ENCODE measurements around the gene PIK3CA. TPM values are rescaled to one million over a fixed set of nuclear protein-coding genes. Genes with fewer than 3 reads are reported as not detected.
A peak's percentile ranks its signal among the peaks of the same experiment; 100 is the strongest.
"Not testable (repeated sequence)": the region's sequence is repeated elsewhere in the genome, so short reads cannot be mapped to it uniquely, and the experiment has no call there.

PIK3CA gene
- total RNA-seq, 1 experiment from 2014 or later: 19.8 TPM

- H3K9me3 ChIP-seq (ENCODE audit: low read depth, low read length, poor library complexity, severe bottlenecking): no peaks in the 10 kb centered on the region
- no TSS peak for BruUV-seq (replicated peaks)
- no peaks in the 10 kb centered on the region for H3K36me3 ChIP-seq (ENCODE audit: insufficient read depth, low read length, poor library complexity, severe bottlenecking)
- no peak for DNase-seq (ENCODE audit: low spot score)
- intact Hi-C loops (cut with micrococcal nuclease; ENCODE audit: unreplicated experiment): no loop called here
- no peak overlapping the region for H3K27ac ChIP-seq (ENCODE audit: low read depth, low read length, poor library complexity, severe bottlenecking)
- ChIA-PET POLR2A (ENCODE audit: low non-redundant PET) (no interaction called here), CTCF (no interaction called here)
- no peaks in the 10 kb centered on the region for H3K27me3 ChIP-seq (replicated peaks; ENCODE audit: insufficient read depth, low read depth, low read length, poor library complexity)
- H3K4me1 ChIP-seq (ENCODE audit: insufficient read depth, low read length, poor library complexity, severe bottlenecking): no peaks in the 10 kb centered on the region
- TF ChIP-seq CTCF (conservative IDR thresholded peaks at IDR 0.05; ENCODE audit: low read depth, low read length) (no peak), EZH2 (IDR thresholded peaks at IDR 0.05; ENCODE audit: borderline replicate concordance, low read depth, low read length, poor library complexity, severe bottlenecking) (no peak)
- no peak overlapping the region for H3K4me3 ChIP-seq (ENCODE audit: low read depth, low read length, poor library complexity, severe bottlenecking)
These were observed 121.1 kb downstream of the PIK3CA start for GRCh38 chr3:179269152-179269707.

GRCh38 chr3:179272385-179272784, 124.2 kb downstream of the PIK3CA start:
- POLR2A ChIA-PET (ENCODE audit: low non-redundant PET): no interaction called here
- peak; percentile 31 for DNase-seq (ENCODE audit: low spot score)
- H3K36me3 ChIP-seq (ENCODE audit: insufficient read depth, low read length, poor library complexity, severe bottlenecking): no peaks in the 10 kb centered on the region
- CTCF ChIA-PET: interaction anchor here (1.1 kb wide), 1 partner anchor 124 kb away, joined by 5 read pairs; the partner anchor contains the start of gene PIK3CA
- no peak overlapping the region for H3K4me3 ChIP-seq (ENCODE audit: low read depth, low read length, poor library complexity, severe bottlenecking)
- TF ChIP-seq CTCF (conservative IDR thresholded peaks at IDR 0.05; ENCODE audit: low read depth, low read length) (peak; percentile 61), EZH2 (IDR thresholded peaks at IDR 0.05; ENCODE audit: borderline replicate concordance, low read depth, low read length, poor library complexity, severe bottlenecking) (no peak)
- intact Hi-C loops (cut with micrococcal nuclease; ENCODE audit: unreplicated experiment): loop anchor here (5.0 kb wide), 1 partner anchor 125 kb away; the partner anchor contains the start of gene PIK3CA
- no peak overlapping the region for H3K27ac ChIP-seq (ENCODE audit: low read depth, low read length, poor library complexity, severe bottlenecking)
- BruUV-seq (replicated peaks): no TSS peak
- no peaks in the 10 kb centered on the region for H3K4me1 ChIP-seq (ENCODE audit: insufficient read depth, low read length, poor library complexity, severe bottlenecking)
- H3K27me3 ChIP-seq (replicated peaks; ENCODE audit: insufficient read depth, low read depth, low read length, poor library complexity): no peaks in the 10 kb centered on the region
- no peaks in the 10 kb centered on the region for H3K9me3 ChIP-seq (ENCODE audit: low read depth, low read length, poor library complexity, severe bottlenecking)

- POLR2A ChIA-PET (ENCODE audit: low non-redundant PET); H3K36me3 ChIP-seq (ENCODE audit: insufficient read depth, low read length, poor library complexity, severe bottlenecking); BruUV-seq (replicated peaks); H3K4me1 ChIP-seq (ENCODE audit: insufficient read depth, low read length, poor library complexity, severe bottlenecking); CTCF ChIA-PET; H3K4me3 ChIP-seq (ENCODE audit: low read depth, low read length, poor library complexity, severe bottlenecking); H3K27ac ChIP-seq (ENCODE audit: low read depth, low read length, poor library complexity, severe bottlenecking); H3K27me3 ChIP-seq (replicated peaks; ENCODE audit: insufficient read depth, low read depth, low read length, poor library complexity); H3K9me3 ChIP-seq (ENCODE audit: low read depth, low read length, poor library complexity, severe bottlenecking); DNase-seq (ENCODE audit: low spot score): not testable (repeated sequence)
- intact Hi-C loops (cut with micrococcal nuclease; ENCODE audit: unreplicated experiment): loop anchor here (5.0 kb wide), 1 partner anchor 127 kb away; the partner anchor contains the start of gene PIK3CA
These were observed 126.3 kb downstream of the PIK3CA start for GRCh38 chr3:179274434-179274833.

DNA sequence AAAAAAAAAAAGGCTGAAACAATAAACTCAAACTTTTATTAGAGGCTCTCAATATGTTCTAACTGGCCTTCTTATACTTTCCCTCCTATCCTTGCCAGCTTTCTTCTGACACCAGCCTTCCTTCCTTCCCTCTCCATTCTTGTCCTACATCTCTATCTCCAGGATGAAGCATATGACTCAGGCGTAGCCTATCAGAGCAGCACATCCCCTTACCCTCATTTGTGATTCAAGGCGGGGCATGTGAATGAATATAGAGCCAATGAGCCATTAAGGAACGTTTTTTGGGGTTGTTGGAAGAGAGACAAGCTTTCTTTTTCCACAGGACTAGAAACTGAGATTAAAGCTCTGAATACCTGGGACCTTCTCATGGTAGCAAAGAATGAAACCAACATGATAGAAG, 127.8 kb downstream of the PIK3CA start:
- ChIA-PET POLR2A (ENCODE audit: low non-redundant PET) (interaction anchor here (0.9 kb wide), 1 partner anchor 10 kb away, joined by 8 read pairs; no protein-coding TSS in a partner anchor), CTCF (interaction anchor here (0.5 kb wide), 1 partner anchor 42 kb away, joined by 5 read pairs; no protein-coding TSS in a partner anchor)
- no peak for TF ChIP-seq EZH2 (IDR thresholded peaks at IDR 0.05; ENCODE audit: borderline replicate concordance, low read depth, low read length, poor library complexity, severe bottlenecking)
- no peak for TF ChIP-seq CTCF (conservative IDR thresholded peaks at IDR 0.05; ENCODE audit: low read depth, low read length)
- H3K27me3 ChIP-seq (replicated peaks; ENCODE audit: insufficient read depth, low read depth, low read length, poor library complexity): no peaks in the 10 kb centered on the region
- DNase-seq (ENCODE audit: low spot score): no peak
- no TSS peak for BruUV-seq (replicated peaks)
- no peaks in the 10 kb centered on the region for H3K4me1 ChIP-seq (ENCODE audit: insufficient read depth, low read length, poor library complexity, severe bottlenecking)
- H3K9me3 ChIP-seq (ENCODE audit: low read depth, low read length, poor library complexity, severe bottlenecking): no peaks in the 10 kb centered on the region
- intact Hi-C loops (cut with micrococcal nuclease; ENCODE audit: unreplicated experiment): no loop called here
- no peak overlapping the region for H3K27ac ChIP-seq (ENCODE audit: low read depth, low read length, poor library complexity, severe bottlenecking)
- H3K4me3 ChIP-seq (ENCODE audit: low read depth, low read length, poor library complexity, severe bottlenecking): no peak overlapping the region
- H3K36me3 ChIP-seq (ENCODE audit: insufficient read depth, low read length, poor library complexity, severe bottlenecking): no peaks in the 10 kb centered on the region

Data from A673 (cell line).